Measurements from ENCODE around the gene RASAL3.

GRCh38 chr19:15442142-15442920 lies 22.0 kb downstream of the RASAL3 start:
- TF ChIP-seq CTCF (conservative IDR thresholded peaks at IDR 0.05; ENCODE audit: low read length) (no peak), EZH2phosphoT487 (IDR thresholded peaks at IDR 0.05; ENCODE audit: borderline replicate concordance) (no peak)
